IMR-90 (cell line): ENCODE data around the gene ZNF611. TPM values are rescaled to one million over a fixed set of nuclear protein-coding genes. Genes with fewer than 3 reads are reported as not detected.

Source experiments
- ATAC-seq: fragments of 200-7000 bp; cut with Tn5 transposase; 2 replicates; pipeline ENCODE4 v1.9.1; 2020; ENCODE audit warnings: low read depth, mild to moderate bottlenecking, moderate library complexity
- BruUV-seq: library from RNA; stranded (reverse); fragments of 400-500 nt; replicated peaks from 2 replicates; lab custom pipeline; 2021; lab: Mats Ljungman, UMichigan
- CTCF ChIA-PET: fragments of 300-600 bp; formaldehyde crosslinking; extraction: SDS; loops from one replicate; lab custom pipeline; 2021; ENCODE audit warnings: antibody characterized with exemption; lab: Yijun Ruan, JAX
- POLR2A ChIA-PET: fragments of 300-600 bp; sonication (Branson Sonifier 250); formaldehyde crosslinking; loops from one replicate; lab custom pipeline; 2022; ENCODE audit warnings: antibody characterized with exemption; ENCODE audit not compliant: unreplicated experiment; lab: Charles Lee
- DNase-seq: peaks from one replicate; pipeline ENCODE4 v3.0.0; 2013
- H2AFZ ChIP-seq: replicated peaks from 2 replicates; pipeline ENCODE3; 2013; ENCODE audit warnings: low read length, mild to moderate bottlenecking; ENCODE audit not compliant: poor library complexity
- H2AK5ac ChIP-seq: 2 replicates; pipeline ENCODE4 v1.6.1; 2013; ENCODE audit warnings: low read depth, low read length, inconsistent platforms
- H2AK9ac ChIP-seq: replicated peaks from 2 replicates; pipeline ENCODE3; 2013; ENCODE audit warnings: mild to moderate bottlenecking, low read depth, low read length, moderate library complexity; ENCODE audit not compliant: poor library complexity
- H2BK120ac ChIP-seq: 2 replicates; pipeline ENCODE4 v1.6.1; 2013; ENCODE audit warnings: low read depth, low read length, inconsistent platforms
- H2BK15ac ChIP-seq: 3 replicates; pipeline ENCODE4 v1.6.1; 2013; ENCODE audit warnings: low read depth, low read length, inconsistent platforms
- H2BK20ac ChIP-seq: 2 replicates; pipeline ENCODE4 v1.6.1; 2013; ENCODE audit warnings: low read depth, mild to moderate bottlenecking, inconsistent platforms, low read length, moderate library complexity
- H2BK5ac ChIP-seq: 2 replicates; pipeline ENCODE4 v1.6.1; 2013; ENCODE audit warnings: mild to moderate bottlenecking, low read depth, low read length, inconsistent platforms; ENCODE audit not compliant: poor library complexity, severe bottlenecking
- H3K14ac ChIP-seq: replicated peaks from 2 replicates; pipeline ENCODE4 v1.6.1; 2013; ENCODE audit warnings: low read depth, low read length, inconsistent platforms
- H3K18ac ChIP-seq: 2 replicates; pipeline ENCODE4 v1.6.1; 2013; ENCODE audit warnings: low read depth, low read length, control low read depth
- H3K23ac ChIP-seq: 2 replicates; pipeline ENCODE4 v1.6.1; 2013; ENCODE audit warnings: low read depth, low read length, inconsistent platforms
- H3K27ac ChIP-seq: 2 replicates; pipeline ENCODE4 v1.5.1; 2013; ENCODE audit warnings: mild to moderate bottlenecking, control low read depth, low read length; ENCODE audit not compliant: insufficient read depth
- H3K27me3 ChIP-seq: 2 replicates; pipeline ENCODE4 v1.6.1; 2013; ENCODE audit warnings: low read length; ENCODE audit not compliant: control insufficient read depth, insufficient read depth
- H3K36me3 ChIP-seq: 2 replicates; pipeline ENCODE4 v1.6.1; 2013; ENCODE audit warnings: low read length, mixed read lengths; ENCODE audit not compliant: control insufficient read depth, insufficient read depth
- H3K4ac ChIP-seq: 2 replicates; pipeline ENCODE4 v1.6.1; 2013; ENCODE audit warnings: low read depth, low read length, inconsistent platforms
- H3K4me1 ChIP-seq: 2 replicates; pipeline ENCODE4 v1.6.1; 2013; ENCODE audit warnings: low read length, mixed read lengths; ENCODE audit not compliant: control insufficient read depth, insufficient read depth
- H3K4me2 ChIP-seq: 2 replicates; pipeline ENCODE4 v1.6.1; 2013; ENCODE audit warnings: low read depth, mild to moderate bottlenecking, control low read depth, low read length, moderate library complexity
- H3K4me3 ChIP-seq: 2 replicates; pipeline ENCODE4 v1.5.1; 2013; ENCODE audit warnings: low read depth, mild to moderate bottlenecking, control low read depth, low read length, moderate library complexity; ENCODE audit not compliant: insufficient read depth
- H3K56ac ChIP-seq: 2 replicates; pipeline ENCODE4 v1.6.1; 2013; ENCODE audit warnings: low read length, inconsistent platforms; ENCODE audit not compliant: insufficient read depth; ENCODE audit errors: extremely low read depth
- H3K79me1 ChIP-seq, 2 experiments: 2 replicates each; pipeline ENCODE4 v1.6.1; 2013; ENCODE audit warnings: low read length in 2 of 2, inconsistent platforms in 1 of 2, low read depth in 1 of 2
- H3K9ac ChIP-seq: 2 replicates; pipeline ENCODE4 v1.6.1; 2013; ENCODE audit warnings: low read depth, low read length, control low read depth
- H3K9me1 ChIP-seq: 2 replicates; pipeline ENCODE4 v1.6.1; 2013; ENCODE audit warnings: low read length, inconsistent platforms; ENCODE audit not compliant: insufficient read depth
- H3K9me3 ChIP-seq: 2 replicates; pipeline ENCODE4 v1.6.1; 2013; ENCODE audit warnings: low read length; ENCODE audit not compliant: control insufficient read depth, insufficient read depth
- H4K20me1 ChIP-seq: 2 replicates; pipeline ENCODE4 v1.6.1; 2013; ENCODE audit warnings: low read length, inconsistent platforms; ENCODE audit not compliant: insufficient read depth
- H4K5ac ChIP-seq: 2 replicates; pipeline ENCODE4 v1.6.1; 2013; ENCODE audit warnings: mild to moderate bottlenecking, low read depth, low read length, control low read depth
- H4K8ac ChIP-seq, 2 experiments: 2 replicates each; pipeline ENCODE4 v1.6.1; 2013; ENCODE audit warnings: low read depth in 2 of 2, low read length in 2 of 2, control low read depth in 1 of 2, inconsistent platforms in 1 of 2
- H4K91ac ChIP-seq: 2 replicates; pipeline ENCODE4 v1.6.1; 2013; ENCODE audit warnings: low read depth, low read length, inconsistent platforms; ENCODE audit not compliant: insufficient read depth
- BHLHE40 ChIP-seq: fragments of 150-350 bp; IDR thresholded peaks from 2 replicates; pipeline ENCODE4 v1.6.1; 2016; ENCODE audit warnings: mild to moderate bottlenecking, low read depth, low read length
- CEBPB ChIP-seq: IDR thresholded peaks from 2 replicates; pipeline ENCODE4 v1.6.1; 2012; ENCODE audit warnings: low read depth, low read length, improper control_type of control experiment
- CHD1 ChIP-seq: IDR thresholded peaks from 2 replicates; pipeline ENCODE4 v1.6.1; 2012; ENCODE audit warnings: low read depth, low read length, improper control_type of control experiment
- CTCF ChIP-seq: conservative IDR thresholded peaks from 2 replicates; pipeline ENCODE4 v1.5.1; 2012; ENCODE audit warnings: mild to moderate bottlenecking, low read depth, low read length, improper control_type of control experiment
- ELK1 ChIP-seq: fragments of 150-350 bp; IDR thresholded peaks from 2 replicates; pipeline ENCODE4 v1.6.1; 2016; ENCODE audit warnings: low read depth, mild to moderate bottlenecking, low read length, moderate library complexity, borderline replicate concordance
- FOS ChIP-seq: fragments of 150-350 bp; IDR thresholded peaks from 2 replicates; pipeline ENCODE4 v1.6.1; 2016; ENCODE audit warnings: low read depth, low read length
- MAFK ChIP-seq: IDR thresholded peaks from 2 replicates; pipeline ENCODE4 v1.6.1; 2012; ENCODE audit warnings: low read depth, low read length, improper control_type of control experiment
- MAZ ChIP-seq: IDR thresholded peaks from 2 replicates; pipeline ENCODE4 v1.6.1; 2012; ENCODE audit warnings: low read depth, mild to moderate bottlenecking, low read length, improper control_type of control experiment, moderate library complexity, borderline replicate concordance
- MXI1 ChIP-seq: IDR thresholded peaks from 2 replicates; pipeline ENCODE4 v1.6.1; 2012; ENCODE audit warnings: low read depth, mild to moderate bottlenecking, low read length, moderate library complexity, borderline replicate concordance
- NFE2L2 ChIP-seq: fragments of 150-350 bp; IDR thresholded peaks from 2 replicates; pipeline ENCODE4 v1.6.1; 2016; ENCODE audit warnings: low read depth, mild to moderate bottlenecking, low read length
- POLR2A ChIP-seq: IDR thresholded peaks from 2 replicates; pipeline ENCODE4 v1.6.1; 2012; ENCODE audit warnings: mild to moderate bottlenecking, low read depth, low read length
- RAD21 ChIP-seq: IDR thresholded peaks from 2 replicates; pipeline ENCODE4 v1.6.1; 2012; ENCODE audit warnings: low read length, improper control_type of control experiment
- RCOR1 ChIP-seq: IDR thresholded peaks from 2 replicates; pipeline ENCODE4 v1.6.1; 2012; ENCODE audit warnings: mild to moderate bottlenecking, low read length, improper control_type of control experiment; ENCODE audit not compliant: insufficient replicate concordance
- RFX5 ChIP-seq: IDR thresholded peaks from 2 replicates; pipeline ENCODE4 v1.8.0; 2012; ENCODE audit warnings: low read depth, mild to moderate bottlenecking, low read length, moderate library complexity
- SMC3 ChIP-seq: fragments of 150-350 bp; IDR thresholded peaks from 2 replicates; pipeline ENCODE4 v1.6.1; 2016; ENCODE audit warnings: low read depth, mild to moderate bottlenecking, antibody characterized with exemption, low read length, moderate library complexity
- USF2 ChIP-seq: fragments of 150-350 bp; IDR thresholded peaks from 2 replicates; pipeline ENCODE4 v1.6.1; 2017; ENCODE audit warnings: mild to moderate bottlenecking, antibody characterized with exemption, low read length, low read depth
- WGBS, 2 experiments: methylation state at CpG; one replicate each; pipeline versions ENCODE4 v1.1.5 to v1.1.7; 2013; ENCODE audit warnings: missing lambda C conversion rate in 2 of 2; ENCODE audit not compliant: insufficient read length in 1 of 2; ENCODE audit errors: extremely low coverage in 2 of 2; 5-methylcytosine and 5-hydroxymethylcytosine counted together
- dilution Hi-C: fragments of 300-500 bp; cut with HindIII; formaldehyde crosslinking; loops from one replicate; pipeline ENCODE4 v1.14.3; 2018; ENCODE audit warnings: low sequenced_read_pairs; ENCODE audit not compliant: unreplicated experiment
- in situ Hi-C: fragments of 300-500 bp; cut with MboI; formaldehyde crosslinking; loops from 3 replicates; pipeline ENCODE4 v1.14.3; 2019; ENCODE audit warnings: low sequenced_read_pairs, inconsistent platforms, mixed read lengths
- intact Hi-C: fragments of 100-400 bp; cut with micrococcal nuclease; formaldehyde crosslinking; loops from 2 replicates; pipeline ENCODE4 v1.10.0; 2022
- polyA plus RNA-seq, 3 experiments: library from polyadenylated mRNA; depleted of rRNA; stranded (reverse); fragments of >200 nt; gene quantifications; 2 replicates each; pipeline ENCODE4 v1.2.3, GENCODE V29; 2012; ENCODE audit warnings: low replicate concordance in 1 of 3
- total RNA-seq: library from RNA; depleted of rRNA; stranded (reverse); fragments of >200 nt; gene quantifications from 2 replicates; pipeline ENCODE4 v1.2.3, GENCODE V29; 2012

The ZNF611 gene
- total and polyA plus RNA-seq, 2 of the 4 experiments (the other 2 are of a cell fraction) = 3.8 to 8.8 TPM

- Histone ChIP-seq H4K5ac (no peak overlapping the region), H2BK15ac (no peak overlapping the region), H3K9me1 (peaks cover 7% of the 10 kb centered on the region; the same call in 1 of the 2 replicates), H3K9ac (no peak overlapping the region), H4K20me1 (peaks cover 11% of the 10 kb centered on the region; the same call in 1 of the 2 replicates), H3K27me3 (no peaks in the 10 kb centered on the region), H2BK20ac (no peak overlapping the region), H3K36me3 (peaks cover 13% of the 10 kb centered on the region), H2AK5ac (no peak overlapping the region), H3K4me3 (no peak overlapping the region), H3K79me1 (peaks cover 22 to 64% of the 10 kb centered on the region in 2 experiments), H3K9me3 (no peaks in the 10 kb centered on the region), H2AFZ (no peak overlapping the region), H3K14ac (no peak overlapping the region), H3K4me1 (peaks cover 8% of the 10 kb centered on the region), H3K23ac (no peak overlapping the region), H4K91ac (no peak overlapping the region), H3K4me2 (no peak overlapping the region), H3K56ac (no peak overlapping the region), H3K18ac (no peak overlapping the region), H2BK120ac (no peak overlapping the region), H3K4ac (no peak overlapping the region), H2BK5ac (no peak overlapping the region), H3K27ac (no peak overlapping the region), H2AK9ac (no peak overlapping the region), H4K8ac (no peak overlapping the region)
- ChIA-PET CTCF (no interaction called here), POLR2A (no interaction called here)
- in situ Hi-C loops (no loop called here), dilution Hi-C loops (no loop called here), intact Hi-C loops (no loop called here)
- WGBS, 2 experiments = no CpG with 5 or more reads among the region's 4 CpGs
- TF ChIP-seq CHD1 (no peak), BHLHE40 (no peak), SMC3 (no peak), USF2 (no peak), FOS (no peak), CTCF (no peak), MAFK (no peak), POLR2A (no peak), RAD21 (no peak), MXI1 (no peak), ELK1 (no peak), CEBPB (no peak), RFX5 (no peak), MAZ (no peak), NFE2L2 (no peak), RCOR1 (no peak)
- DNase-seq = no peak
- no TSS peak for BruUV-seq
- no peak for ATAC-seq
Measured at GRCh38 chr19:52665027-52665426, 69.8 kb downstream of the ZNF611 start.
